Activated naive CD8-positive, alpha-beta T cell treated with anti-CD3 and anti-CD28 coated beads, Interleukin-2, amount 50 U/mL, for 16 hours (primary cell): Measurements from ENCODE around the gene VPS13A.
"Not testable (repeated sequence)": the region's sequence is repeated elsewhere in the genome, so short reads cannot be mapped to it uniquely, and the experiment has no call there.

Experiments used
- DNase-seq: peaks from one replicate; pipeline ENCODE4 v3.0.0-alpha.2; 2020; ENCODE audit warnings: low read depth, low spot score

The VPS13A gene

DNA sequence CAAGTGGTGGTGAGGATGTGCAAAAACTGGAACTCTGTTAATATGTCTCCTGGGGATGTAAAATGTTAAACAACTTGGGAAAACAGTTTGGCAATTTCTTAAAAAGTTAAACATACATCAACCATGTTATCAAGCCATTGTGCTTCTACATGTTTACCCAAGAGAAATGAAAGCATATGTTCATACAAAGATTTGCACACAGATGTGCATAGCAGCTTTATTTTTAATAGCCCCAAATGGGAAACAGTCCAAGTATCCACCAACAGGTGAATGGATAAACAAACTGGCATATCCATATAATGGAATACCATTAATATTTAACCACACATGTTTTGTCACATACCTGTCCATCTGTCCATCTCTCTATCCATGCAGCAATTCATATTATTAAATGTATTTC is 6.2 kb downstream of the VPS13A start:
- DNase-seq = no peak

GRCh38 chr9:77188242-77188641 is 10.9 kb downstream of the VPS13A start:
- DNase-seq = no peak

GRCh38 chr9:77194423-77194822 is 17.1 kb downstream of the VPS13A start:
- no peak for DNase-seq

DNA sequence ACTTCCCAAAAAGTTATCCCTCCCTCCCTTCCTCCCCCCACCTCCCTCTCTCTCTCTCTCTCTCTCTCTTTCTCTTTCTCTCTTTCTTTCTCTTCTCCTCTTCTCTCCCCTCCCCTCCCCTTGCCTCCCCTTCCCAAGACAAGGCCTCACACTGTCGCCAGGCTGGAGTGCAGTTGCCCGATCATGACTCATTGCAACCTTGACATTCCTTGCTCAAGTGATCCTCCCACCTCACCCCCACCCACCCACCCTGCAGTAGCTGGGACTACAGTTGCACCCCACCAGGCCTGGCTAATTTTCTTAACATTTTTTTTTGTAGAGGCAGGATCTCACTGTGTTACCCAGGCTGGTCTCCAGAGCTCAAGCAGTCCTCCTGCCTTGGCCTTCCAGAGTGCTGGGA is 32.8 kb downstream of the VPS13A start:
- no peak for DNase-seq

DNA sequence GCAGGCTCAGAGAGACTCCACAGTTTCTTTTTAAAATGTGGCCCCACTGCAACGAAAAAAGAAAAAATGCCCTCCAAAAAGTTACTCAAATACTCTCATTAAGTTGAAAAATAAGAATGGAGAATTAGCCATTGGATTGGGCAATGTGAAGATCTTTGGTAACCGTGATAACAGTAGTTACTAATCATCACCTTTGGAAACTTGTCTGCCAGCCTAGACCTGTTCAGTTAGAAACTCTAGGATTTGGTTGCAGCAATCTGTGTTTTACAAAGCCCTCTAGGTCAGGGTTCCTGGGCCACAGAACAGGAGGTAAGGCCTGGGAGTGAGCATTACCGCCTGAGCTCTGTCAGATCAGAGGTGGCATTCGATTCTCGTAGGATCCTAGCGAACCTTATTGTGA is 34.2 kb downstream of the VPS13A start:
- no peak for DNase-seq

DNA sequence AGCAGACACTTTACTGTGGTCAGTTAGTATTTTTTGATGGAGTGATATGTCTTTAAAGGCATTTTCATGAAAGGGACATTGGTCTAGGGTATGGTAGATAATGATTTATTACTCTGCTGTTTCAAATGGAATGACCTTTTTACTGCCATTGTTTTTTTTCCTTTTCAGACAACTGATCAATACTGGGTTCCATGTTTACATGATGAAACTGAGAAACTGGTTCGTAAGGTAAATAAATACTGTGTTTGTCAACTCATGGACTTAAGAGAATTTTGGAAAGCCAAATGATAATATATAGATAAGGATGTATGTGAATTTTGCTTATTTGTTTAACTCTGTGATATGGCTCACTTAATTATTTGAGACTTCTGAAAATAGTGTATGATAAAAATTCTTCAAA is 35.5 kb downstream of the VPS13A start:
- DNase-seq = no peak

GRCh38 chr9:77215874-77216273 is 38.5 kb downstream of the VPS13A start:
- DNase-seq = no peak

- DNase-seq = no peak
Measured at GRCh38 chr9:77218612-77219011, 41.3 kb downstream of the VPS13A start.

DNA sequence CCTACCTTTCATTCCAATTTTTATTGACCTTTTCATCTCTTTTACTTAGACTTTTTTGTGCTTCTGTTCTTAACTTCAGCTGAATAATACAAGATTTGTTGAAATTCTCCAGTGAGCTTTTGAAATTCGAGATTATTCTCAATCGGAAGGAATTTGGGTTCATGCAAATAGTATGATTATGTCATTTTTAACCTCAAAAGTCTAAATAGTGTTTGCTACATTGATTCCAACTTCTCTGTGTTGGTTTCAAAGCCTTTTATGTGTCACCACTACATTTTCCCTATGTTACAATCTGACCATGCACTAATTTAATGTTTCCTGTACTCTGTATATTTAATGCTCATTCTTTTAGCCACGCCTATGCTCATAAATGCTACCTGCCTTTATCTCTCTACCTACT is 44.1 kb downstream of the VPS13A start:
- no peak for DNase-seq

GRCh38 chr9:77224746-77225312 is 47.5 kb downstream of the VPS13A start:
- no peak for DNase-seq

DNA sequence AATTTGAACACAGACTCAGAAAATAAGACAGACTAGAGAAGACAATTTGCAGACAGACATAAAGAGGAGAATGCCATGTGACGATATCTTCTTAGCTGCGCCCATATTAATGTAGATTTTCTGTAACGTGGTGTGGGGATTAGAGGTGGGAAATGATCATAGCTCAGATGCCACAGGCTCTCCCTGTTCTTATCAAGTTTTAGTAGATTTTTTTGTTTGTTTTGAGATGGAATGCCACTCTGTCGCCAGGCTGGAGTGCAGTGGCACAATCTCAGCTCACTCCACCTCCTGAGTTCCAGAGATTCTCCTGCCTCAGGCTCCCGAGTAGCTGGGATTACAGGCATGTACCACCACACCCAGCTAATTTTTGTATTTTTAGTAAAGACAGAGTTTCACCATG is 59.4 kb downstream of the VPS13A start:
- DNase-seq = no peak

- DNase-seq = no peak
Measured at GRCh38 chr9:77237896-77238295, 60.6 kb downstream of the VPS13A start.

DNA sequence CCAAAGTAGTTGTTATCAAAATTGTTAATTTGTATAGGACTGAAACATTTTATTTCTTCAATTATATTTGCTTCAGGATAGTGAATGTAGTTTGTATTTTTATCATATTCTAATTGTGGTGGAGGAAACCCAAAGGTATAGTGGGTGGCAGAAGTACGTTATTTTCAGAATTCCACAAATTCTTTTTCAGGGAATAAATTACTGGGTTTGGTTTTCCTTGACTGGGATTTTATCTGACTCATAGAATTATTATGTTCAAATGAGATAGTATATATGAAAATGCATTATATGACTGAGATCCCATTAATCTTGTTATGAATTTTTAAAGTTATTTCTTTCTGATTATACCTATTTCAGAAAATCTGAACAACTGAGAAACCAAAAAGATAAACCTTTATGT is 73.7 kb downstream of the VPS13A start:
- no peak for DNase-seq

- no peak for DNase-seq
Measured at GRCh38 chr9:77257275-77257674, 79.9 kb downstream of the VPS13A start.

- DNase-seq = no peak
Measured at GRCh38 chr9:77261605-77262004, 84.3 kb downstream of the VPS13A start.

GRCh38 chr9:77267762-77268161 is 90.4 kb downstream of the VPS13A start:
- not testable (repeated sequence) for DNase-seq

- no peak for DNase-seq
Measured at GRCh38 chr9:77271023-77271690, 93.8 kb downstream of the VPS13A start.

- no peak for DNase-seq
Measured at GRCh38 chr9:77276799-77277198, 99.5 kb downstream of the VPS13A start.

GRCh38 chr9:77277719-77278118 is 100.4 kb downstream of the VPS13A start:
- DNase-seq = no peak

DNA sequence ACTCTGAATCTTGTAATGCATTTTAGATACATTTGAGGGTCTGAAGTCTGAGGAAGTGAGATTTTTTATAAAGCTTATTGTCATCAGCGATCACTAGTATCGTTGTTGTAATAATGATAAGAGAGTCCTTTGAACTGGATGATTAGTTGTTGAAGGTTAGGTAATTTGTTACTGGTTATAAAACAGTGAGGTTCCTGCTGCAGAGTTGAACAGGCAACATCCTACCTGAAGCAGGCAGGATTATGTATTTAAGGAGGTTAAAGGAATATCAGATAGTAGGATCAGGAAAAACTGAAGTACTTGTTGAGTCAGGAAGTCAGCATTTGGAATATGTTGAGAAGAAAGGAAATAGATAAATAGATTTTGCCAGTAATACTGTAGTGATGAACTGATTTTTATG is 106.7 kb downstream of the VPS13A start:
- no peak for DNase-seq

DNA sequence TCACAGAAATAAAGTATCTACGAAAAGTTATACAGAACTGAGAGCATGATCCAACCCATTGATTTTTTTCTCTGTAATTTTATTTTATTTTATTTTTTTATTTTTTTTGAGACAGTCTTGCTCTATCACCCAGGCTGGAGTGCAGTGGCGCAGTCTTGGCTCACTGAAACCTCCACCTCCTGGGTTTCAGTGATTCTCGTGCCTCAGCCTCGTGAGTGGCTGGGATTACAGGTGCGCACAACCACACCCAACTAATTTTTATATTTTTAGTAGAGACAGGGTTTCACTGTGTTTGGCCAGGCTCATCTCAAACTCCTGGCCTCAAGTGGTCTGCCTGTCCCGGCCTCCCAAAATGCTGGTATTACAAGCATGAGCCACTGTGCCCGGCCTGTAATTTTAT is 107.3 kb downstream of the VPS13A start:
- DNase-seq = no peak

GRCh38 chr9:77290373-77290772 is 113.0 kb downstream of the VPS13A start:
- no peak for DNase-seq

DNA sequence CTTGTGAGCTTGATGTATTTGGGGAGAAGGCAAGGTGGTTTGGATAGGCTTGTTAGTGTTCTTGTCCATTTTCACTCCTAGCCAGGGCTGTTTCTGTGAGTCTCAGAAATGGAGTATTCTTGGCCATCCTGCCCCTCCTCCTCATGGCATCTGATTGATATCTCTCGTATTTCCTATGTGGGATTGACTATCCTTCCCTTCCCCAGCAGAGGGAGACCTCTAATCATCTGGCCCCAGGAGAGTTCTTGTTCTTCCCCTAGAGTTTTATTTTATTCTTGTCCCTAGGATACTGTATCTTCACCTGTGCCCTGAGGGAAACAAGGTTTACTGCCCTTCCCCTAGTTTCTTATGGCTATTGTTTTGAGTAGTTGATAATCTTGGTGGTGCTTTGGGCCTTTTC is 114.4 kb downstream of the VPS13A start:
- DNase-seq = no peak

- DNase-seq = no peak
Measured at GRCh38 chr9:77293949-77294348, 116.6 kb downstream of the VPS13A start.
